Activated T-helper 2 cell treated with anti-CD3 and anti-CD28 coated beads, Interferon-gamma antibody, Interleukin-2, Interleukin-4, amounts not matched to agents 10 μg/mL and 5 μg/mL and 100 μg/mL, durations not matched to agents 14 hours and 24 hours and 36 hours (primary cell): ENCODE data around the gene FUT4. TPM values are rescaled to one million over a fixed set of nuclear protein-coding genes. Genes with fewer than 3 reads are reported as not detected.

Experiments
- DNase-seq: peaks from one replicate; pipeline ENCODE4 v3.0.0; 2021; ENCODE audit warnings: low spot score
- H3K27ac Mint-ChIP-seq: one replicate; pipeline ENCODE4 v1.8.0; 2021; ENCODE audit warnings: mixed read lengths
- H3K27me3 Mint-ChIP-seq: one replicate; pipeline ENCODE4 v1.8.0; 2021; ENCODE audit warnings: low read depth, mixed read lengths
- H3K36me3 Mint-ChIP-seq: one replicate; pipeline ENCODE4 v1.8.0; 2021; ENCODE audit warnings: low read depth, mixed read lengths
- H3K4me1 Mint-ChIP-seq: one replicate; pipeline ENCODE4 v1.8.0; 2021; ENCODE audit warnings: low read depth, mixed read lengths
- H3K4me3 Mint-ChIP-seq: one replicate; pipeline ENCODE4 v1.8.0; 2021; ENCODE audit warnings: low read depth, mild to moderate bottlenecking, moderate library complexity, mixed read lengths
- H3K9me3 Mint-ChIP-seq: one replicate; pipeline ENCODE4 v1.8.0; 2021; ENCODE audit warnings: mixed read lengths
- intact Hi-C: fragments of 100-400 bp; cut with micrococcal nuclease; formaldehyde crosslinking; loops from one replicate; pipeline ENCODE4 v1.15.1; 2023
- total RNA-seq: library from RNA; stranded (reverse); gene quantifications from 2 replicates; pipeline ENCODE4 v1.2.3, GENCODE V29; 2022

The FUT4 gene
- total RNA-seq, 1 donor from 2014 or later = 8.9 TPM

DNA sequence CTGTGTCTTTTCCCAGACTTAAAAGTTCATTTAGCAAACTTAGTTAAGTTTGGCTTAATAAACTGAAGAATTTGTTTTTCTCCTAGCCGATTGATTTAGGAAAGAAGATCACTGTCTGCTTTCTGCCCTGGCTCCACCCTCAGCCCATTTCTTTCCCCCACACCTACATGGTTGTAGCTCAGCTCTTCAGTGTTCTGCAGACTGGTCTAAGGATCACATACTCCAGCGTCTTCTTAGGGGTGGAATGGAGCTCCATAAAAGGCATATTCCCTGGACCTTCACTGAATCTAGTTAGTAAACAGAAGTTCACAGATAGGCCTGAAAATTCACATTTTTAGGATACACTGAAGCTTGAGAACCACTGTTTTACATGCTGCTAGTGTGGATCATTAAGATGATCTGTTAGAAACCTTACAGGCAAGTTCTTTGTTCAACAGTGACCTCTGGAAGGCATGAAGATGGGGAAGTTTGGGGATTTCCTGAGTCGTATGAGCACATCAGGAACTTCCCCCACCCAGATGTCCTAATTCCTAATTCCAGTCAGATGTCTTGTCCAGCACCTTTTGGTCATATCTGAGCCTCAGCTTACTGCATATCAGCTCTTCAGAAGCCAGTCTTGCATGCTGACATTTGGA lies 40.3 kb downstream of the FUT4 start:
- intact Hi-C loops = no loop called here
- DNase-seq = no peak
- Mint-ChIP-seq H3K27ac (no peak overlapping the region), H3K4me3 (no peak overlapping the region), H3K27me3 (no peaks in the 10 kb centered on the region), H3K4me1 (no peaks in the 10 kb centered on the region), H3K9me3 (no peaks in the 10 kb centered on the region), H3K36me3 (no peaks in the 10 kb centered on the region)

DNA sequence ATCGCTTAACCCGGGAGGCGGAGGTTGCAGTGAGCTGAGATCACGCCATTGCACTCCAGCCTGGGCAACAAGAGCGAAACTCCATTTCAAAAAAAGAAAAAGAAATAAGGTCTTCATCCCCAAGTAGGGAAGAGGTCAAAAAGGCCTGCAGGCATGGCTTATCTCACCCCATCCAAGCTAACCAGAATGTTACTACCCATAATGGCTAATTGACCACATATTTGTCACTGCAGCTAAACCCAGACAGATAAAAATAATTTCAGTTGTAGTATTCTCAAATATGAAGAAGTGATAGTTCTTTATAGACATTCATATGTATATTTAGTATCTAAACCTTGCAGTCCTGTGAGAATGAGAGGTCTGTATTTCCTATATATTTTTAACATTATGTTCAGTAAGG lies 41.3 kb downstream of the FUT4 start:
- Mint-ChIP-seq H3K4me1 (no peaks in the 10 kb centered on the region), H3K36me3 (no peaks in the 10 kb centered on the region), H3K27me3 (no peaks in the 10 kb centered on the region), H3K27ac (no peak overlapping the region), H3K9me3 (no peaks in the 10 kb centered on the region), H3K4me3 (no peak overlapping the region)
- DNase-seq = no peak
- intact Hi-C loops = no loop called here

DNA sequence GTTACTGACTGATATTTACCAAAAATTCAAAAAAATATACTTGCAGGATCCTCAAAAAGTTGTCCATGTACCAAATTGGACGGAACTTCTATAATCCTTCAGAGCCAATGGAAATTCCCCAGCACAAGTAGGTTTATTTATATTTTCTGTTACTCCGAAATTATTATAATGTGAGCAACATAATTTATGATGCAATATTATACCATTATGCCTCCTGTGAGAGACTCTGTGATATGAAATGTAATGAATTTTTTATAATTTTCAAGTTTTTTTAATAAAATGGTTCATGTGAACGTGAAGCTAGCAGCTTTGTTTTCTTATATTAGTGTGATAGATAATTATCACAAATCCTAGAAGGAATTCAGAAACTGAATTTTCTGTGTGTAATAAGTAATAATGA lies 41.7 kb downstream of the FUT4 start:
- intact Hi-C loops = no loop called here
- Mint-ChIP-seq H3K27me3 (no peaks in the 10 kb centered on the region), H3K4me1 (no peaks in the 10 kb centered on the region), H3K9me3 (no peaks in the 10 kb centered on the region), H3K4me3 (no peak overlapping the region), H3K27ac (no peak overlapping the region), H3K36me3 (no peaks in the 10 kb centered on the region)
- no peak for DNase-seq

DNA sequence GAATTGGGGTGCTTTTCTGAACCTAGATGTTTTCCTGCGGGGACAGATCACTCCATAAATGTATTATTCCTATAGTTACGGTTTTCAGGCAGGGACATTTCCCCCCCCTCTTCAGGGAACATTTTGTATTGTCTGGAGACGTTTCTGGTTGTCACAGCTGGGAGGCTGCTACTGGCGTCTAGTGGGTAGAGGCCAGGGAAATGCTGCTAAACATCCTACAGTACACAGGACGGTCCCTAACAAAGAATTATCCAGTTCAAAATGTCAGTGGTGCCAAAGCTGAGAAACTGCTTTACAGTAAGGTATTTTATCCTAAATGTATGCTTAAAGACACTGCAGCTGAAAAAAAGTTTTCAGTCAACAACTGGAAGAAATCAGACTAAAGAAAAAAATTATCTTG lies 42.8 kb downstream of the FUT4 start:
- Mint-ChIP-seq H3K27ac (no peak overlapping the region), H3K9me3 (no peaks in the 10 kb centered on the region), H3K27me3 (peaks cover 5% of the 10 kb centered on the region), H3K36me3 (no peaks in the 10 kb centered on the region), H3K4me1 (no peaks in the 10 kb centered on the region), H3K4me3 (no peak overlapping the region)
- no peak for DNase-seq
- intact Hi-C loops = no loop called here

DNA sequence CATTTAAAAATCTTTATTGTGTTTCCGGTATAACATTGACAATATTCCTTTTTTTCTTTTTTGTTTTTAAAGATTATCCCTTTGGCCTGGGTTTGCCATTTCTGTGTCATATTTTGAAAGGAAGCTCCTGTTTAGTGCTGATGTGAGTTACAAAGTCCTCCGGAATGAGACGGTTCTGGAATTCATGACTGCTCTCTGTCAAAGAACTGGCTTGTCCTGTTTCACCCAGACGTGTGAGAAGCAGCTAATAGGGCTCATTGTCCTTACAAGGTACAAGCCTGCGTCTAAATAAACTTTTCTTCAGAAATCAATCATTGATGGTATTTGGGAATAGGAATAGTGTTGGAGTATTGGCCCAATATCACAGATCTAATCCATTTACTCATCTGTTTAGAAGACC lies 43.3 kb downstream of the FUT4 start:
- no peak for DNase-seq
- Mint-ChIP-seq H3K36me3 (no peaks in the 10 kb centered on the region), H3K4me3 (no peak overlapping the region), H3K9me3 (no peaks in the 10 kb centered on the region), H3K4me1 (no peaks in the 10 kb centered on the region), H3K27ac (no peak overlapping the region), H3K27me3 (peaks cover 5% of the 10 kb centered on the region)
- intact Hi-C loops = no loop called here

DNA sequence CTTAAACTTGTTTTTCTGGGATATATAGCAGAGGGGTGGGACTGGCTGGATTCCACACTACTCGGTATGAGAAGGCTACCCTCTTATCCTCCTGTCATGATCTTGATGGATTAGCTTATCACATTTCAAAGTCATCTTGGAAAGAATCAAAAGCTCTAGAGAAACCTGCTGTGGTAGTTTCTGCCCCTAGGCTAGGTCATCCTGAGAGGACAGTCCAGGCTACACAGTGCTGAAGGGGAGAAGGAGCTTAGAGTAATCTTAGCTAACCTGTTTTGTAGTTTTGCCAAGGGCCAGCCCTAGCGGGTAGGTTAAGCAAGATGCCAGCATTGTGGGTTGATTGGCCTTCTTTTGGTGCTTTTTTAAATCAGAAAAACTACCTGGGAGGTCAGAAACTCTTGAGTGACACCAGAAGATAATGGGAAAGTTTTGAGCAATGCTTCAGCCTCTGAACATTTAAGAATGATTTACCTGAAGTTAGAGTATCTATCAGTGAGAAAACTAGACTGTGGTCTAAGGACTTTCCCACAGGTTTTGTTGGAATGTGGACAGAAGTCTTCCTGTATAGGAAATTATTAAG lies 44.7 kb downstream of the FUT4 start:
- H3K36me3 Mint-ChIP-seq = no peaks in the 10 kb centered on the region
- no peaks in the 10 kb centered on the region for H3K9me3 Mint-ChIP-seq
- no peaks in the 10 kb centered on the region for H3K4me1 Mint-ChIP-seq
- no peak overlapping the region for H3K27ac Mint-ChIP-seq
- H3K27me3 Mint-ChIP-seq = peaks cover 5% of the 10 kb centered on the region
- DNase-seq = no peak
- H3K4me3 Mint-ChIP-seq = no peak overlapping the region
- intact Hi-C loops = no loop called here

DNA sequence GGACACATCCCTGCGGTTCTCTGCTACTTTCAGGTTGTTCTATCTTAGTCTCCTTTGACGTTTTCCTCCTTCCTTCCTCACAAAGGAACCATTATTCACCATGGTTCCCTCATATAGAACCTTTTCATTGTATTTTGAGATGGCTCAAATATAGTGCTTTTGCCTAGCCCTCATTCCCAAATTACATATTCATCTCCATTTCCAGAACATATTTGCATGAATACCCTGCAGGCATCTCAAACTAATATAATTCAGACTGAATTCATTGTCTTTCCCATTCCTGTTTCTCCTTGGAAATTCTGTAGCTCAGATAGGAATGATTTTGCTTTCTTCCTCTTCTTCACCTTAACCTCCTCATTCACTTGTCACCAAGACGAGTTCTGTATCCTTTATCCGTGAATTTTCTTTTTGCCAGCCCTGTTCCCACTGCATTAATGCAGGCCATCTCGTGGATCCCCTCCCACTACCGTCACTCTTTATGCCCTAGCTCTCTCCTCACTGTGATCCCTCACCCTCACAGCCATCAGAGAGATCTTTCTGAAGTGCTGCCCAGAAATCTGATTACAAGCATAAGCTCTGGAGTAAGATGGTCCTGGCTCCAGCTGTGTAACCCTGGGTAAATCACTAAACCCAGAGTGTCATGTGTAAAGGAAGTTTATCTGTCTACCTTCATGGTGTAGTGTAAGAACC lies 46.8 kb downstream of the FUT4 start:
- no peaks in the 10 kb centered on the region for H3K4me1 Mint-ChIP-seq
- H3K27ac Mint-ChIP-seq = no peak overlapping the region
- DNase-seq = no peak
- H3K9me3 Mint-ChIP-seq = no peaks in the 10 kb centered on the region
- H3K4me3 Mint-ChIP-seq = no peak overlapping the region
- H3K27me3 Mint-ChIP-seq = peaks cover 5% of the 10 kb centered on the region
- intact Hi-C loops = no loop called here
- H3K36me3 Mint-ChIP-seq = no peaks in the 10 kb centered on the region

DNA sequence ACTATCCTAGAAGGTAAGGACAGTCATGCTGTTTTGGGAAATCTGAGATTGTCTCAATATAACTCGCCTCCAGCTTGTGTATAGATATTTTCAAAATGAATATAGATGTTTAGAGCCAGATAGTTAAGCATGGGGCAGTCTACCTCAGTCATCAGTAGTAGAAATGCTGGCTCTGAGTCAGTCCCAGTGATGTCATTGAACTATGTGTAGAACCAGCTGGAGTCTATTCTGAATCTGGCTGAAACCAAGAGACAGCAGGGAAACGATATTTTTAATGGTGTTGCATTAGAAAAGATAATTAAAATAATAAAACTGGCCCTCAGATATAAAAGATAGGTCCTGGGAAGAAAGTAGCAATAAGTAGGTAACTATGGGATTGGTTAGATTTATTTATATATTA lies 49.3 kb downstream of the FUT4 start:
- H3K4me3 Mint-ChIP-seq = no peak overlapping the region
- no peaks in the 10 kb centered on the region for H3K9me3 Mint-ChIP-seq
- no peak for DNase-seq
- H3K27ac Mint-ChIP-seq = no peak overlapping the region
- H3K27me3 Mint-ChIP-seq = peaks cover 5% of the 10 kb centered on the region
- H3K4me1 Mint-ChIP-seq = no peaks in the 10 kb centered on the region
- intact Hi-C loops = no loop called here
- no peaks in the 10 kb centered on the region for H3K36me3 Mint-ChIP-seq

DNA sequence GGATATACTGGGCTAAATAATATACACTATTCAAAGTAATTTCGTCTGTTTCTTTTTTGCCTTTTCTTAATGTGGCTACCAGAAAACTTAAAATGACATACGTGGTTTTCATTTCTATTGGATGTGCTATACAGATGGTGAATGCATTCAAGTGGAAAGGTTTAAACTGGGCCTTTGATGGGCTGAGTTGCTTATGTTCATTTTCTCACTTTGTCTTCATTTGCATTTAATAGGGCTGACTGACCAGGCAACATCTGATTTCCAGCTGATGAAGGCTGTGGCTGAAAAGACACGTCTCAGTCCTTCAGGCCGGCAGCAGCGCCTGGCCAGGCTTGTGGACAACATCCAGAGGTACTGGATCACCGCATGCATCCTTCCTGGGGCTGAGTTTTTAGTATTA lies 51.4 kb downstream of the FUT4 start:
- Mint-ChIP-seq H3K4me3 (no peak overlapping the region), H3K4me1 (no peaks in the 10 kb centered on the region), H3K9me3 (no peaks in the 10 kb centered on the region), H3K27me3 (peaks cover 5% of the 10 kb centered on the region), H3K27ac (no peak overlapping the region), H3K36me3 (no peaks in the 10 kb centered on the region)
- intact Hi-C loops = no loop called here
- no peak for DNase-seq

DNA sequence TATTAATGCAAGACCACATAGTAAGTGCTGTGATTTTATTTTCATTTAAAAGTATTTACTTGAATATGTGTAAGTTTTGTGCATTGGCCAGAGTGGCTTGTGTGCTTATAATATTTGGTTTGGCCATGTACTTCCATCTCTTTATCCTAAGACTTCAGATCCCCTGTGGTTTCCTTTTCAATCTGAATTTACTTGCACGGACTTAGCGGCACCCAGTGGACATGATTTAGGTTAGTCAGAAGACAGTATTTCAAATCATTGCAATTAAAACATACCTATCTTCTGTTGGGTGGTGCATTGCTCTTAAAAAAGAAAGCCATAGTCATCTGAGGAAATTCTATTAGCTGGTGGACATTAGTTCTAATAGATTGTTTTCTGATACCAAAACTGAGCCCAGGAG lies 54.2 kb downstream of the FUT4 start:
- H3K9me3 Mint-ChIP-seq = no peaks in the 10 kb centered on the region
- no peak for DNase-seq
- intact Hi-C loops = no loop called here
- H3K36me3 Mint-ChIP-seq = no peaks in the 10 kb centered on the region
- no peaks in the 10 kb centered on the region for H3K27me3 Mint-ChIP-seq
- H3K4me1 Mint-ChIP-seq = peaks cover 3% of the 10 kb centered on the region
- no peak overlapping the region for H3K27ac Mint-ChIP-seq
- no peak overlapping the region for H3K4me3 Mint-ChIP-seq

Other genes with a start within 250 kb of the FUT4 start
- gene IZUMO1R, start 239.3 kb upstream of the FUT4 start, total RNA-seq = not detected in 2 replicates
- 0.05 TPM in 1 of 2 replicates, not detected in the other for gene GPR83, start 142.5 kb upstream of the FUT4 start, total RNA-seq
- gene MRE11, start 50.1 kb upstream of the FUT4 start, total RNA-seq = 45.8 and 47.4 TPM in 2 replicates
- gene ANKRD49, start 49.9 kb upstream of the FUT4 start, total RNA-seq = 19.4 and 20.7 TPM in 2 replicates
- gene C11orf97, start 31.5 kb upstream of the FUT4 start, total RNA-seq = not detected in 2 replicates
- 0.67 and 0.84 TPM in 2 replicates for gene PIWIL4, start 23.4 kb downstream of the FUT4 start, total RNA-seq
- gene AMOTL1, start 224.4 kb downstream of the FUT4 start, total RNA-seq = 4.8 and 5.9 TPM in 2 replicates